ENCODE data around the gene TIMMDC1. TPM values are rescaled to one million over a fixed set of nuclear protein-coding genes. Genes with fewer than 3 reads are reported as not detected.

TIMMDC1 gene
- total RNA-seq, 1 donor from 2014 or later = 349 TPM

- intact Hi-C loops (cut with micrococcal nuclease) = no loop called here
- DNase-seq (no peak), ATAC-seq (no peak)
Measured at GRCh38 chr3:119507404-119507803, 9.1 kb downstream of the TIMMDC1 start.

DNA sequence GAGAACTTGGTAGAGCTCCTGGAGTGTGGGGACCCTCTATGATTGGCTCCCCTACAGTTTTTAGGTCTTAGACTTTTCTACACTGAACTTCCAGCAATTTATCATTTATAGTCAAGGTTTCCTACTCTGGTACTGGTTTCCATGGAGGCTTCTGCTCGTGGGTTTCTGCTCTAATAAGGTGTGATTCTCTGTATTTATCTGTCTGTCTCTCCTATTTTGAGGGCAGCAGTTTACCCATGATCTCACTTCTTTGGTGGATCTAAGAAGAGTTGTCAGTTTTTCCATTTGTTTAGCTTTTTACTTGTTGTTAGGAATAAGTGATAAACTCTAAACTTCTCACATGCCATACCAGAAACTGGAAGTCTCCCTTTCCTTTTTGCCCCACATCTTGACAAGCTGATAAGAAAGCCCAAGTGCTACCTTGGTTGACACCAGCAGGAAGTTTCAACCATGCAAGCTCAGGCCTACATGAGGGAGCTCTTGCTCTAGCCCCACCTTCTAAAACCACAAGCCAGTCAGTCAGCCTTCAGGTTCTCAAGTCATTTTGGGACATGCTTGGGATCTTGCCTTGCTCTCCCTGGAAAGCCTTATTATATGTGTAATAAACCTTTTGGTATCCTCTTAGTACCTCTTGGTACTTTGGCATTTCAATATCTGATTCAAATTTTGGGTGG, 10.0 kb downstream of the TIMMDC1 start:
- DNase-seq (no peak), ATAC-seq (no peak)
- intact Hi-C loops (cut with micrococcal nuclease) = no loop called here

- DNase-seq (no peak), ATAC-seq (no peak)
- intact Hi-C loops (cut with micrococcal nuclease) = no loop called here
Measured at GRCh38 chr3:119510690-119511089, 12.3 kb downstream of the TIMMDC1 start.

- intact Hi-C loops (cut with micrococcal nuclease) = no loop called here
- ATAC-seq (no peak), DNase-seq (no peak)
Measured at GRCh38 chr3:119514637-119515036, 16.3 kb downstream of the TIMMDC1 start.

GRCh38 chr3:119517112-119517511, 18.8 kb downstream of the TIMMDC1 start:
- no peak for DNase-seq
- intact Hi-C loops (cut with micrococcal nuclease) = no loop called here
- peak; percentile 96 for ATAC-seq

GRCh38 chr3:119518026-119518425, 19.7 kb downstream of the TIMMDC1 start:
- DNase-seq (no peak), ATAC-seq (peak; percentile 59)
- intact Hi-C loops (cut with micrococcal nuclease) = no loop called here

DNA sequence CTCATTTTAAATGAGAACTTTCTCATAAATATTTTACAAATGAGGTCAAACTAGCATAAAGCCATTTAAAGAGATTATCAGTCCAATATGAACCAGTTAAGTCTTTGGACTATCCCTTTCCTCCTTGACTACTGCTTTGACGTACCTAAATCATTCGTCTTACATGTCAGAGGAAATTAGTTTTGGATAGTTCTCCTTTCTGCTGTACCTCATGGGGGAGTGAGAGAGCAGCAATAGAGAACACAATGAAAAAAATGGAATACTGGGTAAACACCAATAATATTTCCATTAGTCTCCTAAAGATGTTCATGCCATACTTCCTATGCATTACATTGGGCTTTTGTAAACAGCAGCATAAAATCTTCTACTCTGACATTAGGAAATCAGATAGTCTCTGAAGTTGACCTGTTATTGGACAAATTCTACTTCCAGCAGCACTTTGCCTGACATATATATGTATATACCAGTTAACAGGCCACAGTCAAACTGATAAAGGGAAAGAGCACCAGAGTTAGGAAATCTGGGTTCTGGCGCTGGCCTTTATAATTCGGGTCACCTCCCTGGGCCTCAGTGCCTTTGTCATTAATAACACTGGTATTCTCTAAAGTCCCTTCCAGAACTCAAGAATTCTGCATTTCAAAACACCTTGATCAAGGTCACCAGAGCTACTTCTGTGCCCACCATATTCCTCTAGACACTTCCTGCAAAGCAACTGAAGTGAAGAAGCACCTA, 26.8 kb downstream of the TIMMDC1 start:
- ATAC-seq (peak; percentile 47), DNase-seq (no peak)
- intact Hi-C loops (cut with micrococcal nuclease) = no loop called here

DNA sequence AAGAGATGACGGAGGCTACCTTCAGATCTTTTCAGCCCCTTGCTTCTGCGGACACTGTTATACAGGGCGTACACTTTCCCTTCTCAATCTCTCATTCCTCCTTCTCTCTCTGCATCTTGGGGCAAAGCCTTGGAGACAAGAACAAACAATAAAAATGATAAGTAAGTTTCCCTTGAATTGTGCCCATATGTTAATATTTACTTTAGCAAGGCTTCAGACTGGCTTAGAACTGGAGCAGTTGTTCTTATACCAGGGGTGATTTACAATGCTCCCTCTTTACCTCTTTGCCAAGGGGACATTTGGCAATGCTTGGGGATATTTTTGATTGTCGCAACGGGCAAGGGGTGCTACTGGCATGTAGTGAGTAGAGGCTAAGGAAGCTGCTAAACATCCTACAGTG, 29.4 kb downstream of the TIMMDC1 start:
- ATAC-seq (no peak), DNase-seq (no peak)
- intact Hi-C loops (cut with micrococcal nuclease) = no loop called here

- ATAC-seq (no peak), DNase-seq (no peak)
- intact Hi-C loops (cut with micrococcal nuclease) = no loop called here
Measured at GRCh38 chr3:119529883-119530282, 31.5 kb downstream of the TIMMDC1 start.

DNA sequence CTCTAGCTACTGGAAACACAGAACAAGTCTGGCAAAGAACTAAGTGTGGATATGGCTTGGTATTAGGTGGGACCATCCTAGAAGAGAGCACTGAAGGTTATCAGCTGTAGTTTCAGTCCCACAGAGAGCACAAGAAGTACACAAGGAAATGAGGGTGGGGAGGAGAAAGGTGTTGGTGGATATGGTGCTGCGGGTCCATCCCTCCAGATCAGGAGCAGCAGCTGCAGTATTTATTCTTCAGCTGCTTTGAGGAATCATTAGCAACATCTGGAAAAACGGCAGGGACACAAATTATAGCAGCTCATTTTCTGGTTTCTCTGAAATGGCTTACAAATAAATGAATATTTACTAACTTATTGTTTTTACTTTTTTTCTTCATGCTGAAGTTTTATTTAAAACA, 32.1 kb downstream of the TIMMDC1 start:
- intact Hi-C loops (cut with micrococcal nuclease) = no loop called here
- DNase-seq (no peak), ATAC-seq (no peak)

DNA sequence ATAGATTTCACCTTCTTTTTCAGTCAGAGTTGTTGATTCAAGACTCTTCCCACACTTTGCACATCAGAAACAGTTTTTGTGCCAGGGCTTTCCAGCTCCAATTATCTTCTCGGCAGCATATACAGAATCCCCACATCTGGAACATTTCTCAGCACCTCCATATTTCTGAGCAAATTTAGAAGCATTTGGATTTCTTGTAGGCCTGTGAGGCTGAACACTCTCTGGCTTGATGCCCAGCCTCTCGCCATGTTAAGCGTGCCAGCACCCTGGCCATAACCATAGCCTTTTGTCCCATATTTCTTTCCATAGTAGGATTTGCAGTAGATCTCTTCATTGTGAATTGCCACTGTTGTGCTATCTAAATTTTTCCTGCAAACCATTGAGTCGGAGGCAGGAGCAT, 32.8 kb downstream of the TIMMDC1 start:
- no peak for DNase-seq
- ATAC-seq = no peak
- intact Hi-C loops (cut with micrococcal nuclease) = no loop called here

GRCh38 chr3:119534296-119534695, 35.9 kb downstream of the TIMMDC1 start:
- no peak for ATAC-seq
- intact Hi-C loops (cut with micrococcal nuclease) = no loop called here
- DNase-seq = no peak

DNA sequence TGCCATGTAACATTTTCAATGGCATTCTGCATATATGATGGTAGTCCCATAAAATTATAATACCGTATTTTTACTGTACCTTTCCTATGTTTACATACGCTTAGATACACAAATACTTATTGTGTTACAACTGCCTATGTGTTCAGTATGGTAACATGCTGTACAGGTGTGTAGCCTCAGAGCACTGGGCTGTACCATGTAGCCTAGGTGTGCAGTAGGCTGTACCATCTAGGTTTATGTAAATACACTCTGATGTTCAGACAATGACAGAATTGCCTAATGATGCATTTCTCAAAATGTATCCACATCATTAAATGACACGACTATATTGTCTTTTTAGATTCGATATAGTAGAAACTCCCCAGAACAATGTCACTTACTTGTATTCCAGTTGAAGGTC, 38.4 kb downstream of the TIMMDC1 start:
- intact Hi-C loops (cut with micrococcal nuclease) = no loop called here
- ATAC-seq (no peak), DNase-seq (no peak)

GRCh38 chr3:119538772-119539171, 40.4 kb downstream of the TIMMDC1 start:
- ATAC-seq (no peak), DNase-seq (no peak)
- intact Hi-C loops (cut with micrococcal nuclease) = no loop called here

DNA sequence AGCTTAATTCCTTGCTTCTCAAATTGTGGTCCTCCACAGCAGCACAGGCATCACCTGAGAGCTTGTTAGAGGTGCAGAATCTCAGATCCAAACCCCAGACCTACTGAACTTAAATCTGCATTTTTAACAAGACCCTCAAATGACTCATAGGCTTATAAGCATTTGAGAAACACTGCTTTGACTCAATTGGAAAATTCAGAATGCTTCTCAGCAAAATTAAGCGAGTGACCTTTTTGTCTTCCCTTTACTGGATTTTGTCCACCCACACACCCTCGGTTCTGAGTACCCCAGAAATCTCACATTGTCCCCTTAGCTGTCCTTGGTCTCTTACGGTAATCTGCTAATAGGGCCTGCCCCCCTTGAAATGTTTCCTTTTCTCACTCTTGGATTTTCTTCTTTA, 43.2 kb downstream of the TIMMDC1 start:
- ATAC-seq (no peak), DNase-seq (no peak)
- intact Hi-C loops (cut with micrococcal nuclease) = no loop called here

DNA sequence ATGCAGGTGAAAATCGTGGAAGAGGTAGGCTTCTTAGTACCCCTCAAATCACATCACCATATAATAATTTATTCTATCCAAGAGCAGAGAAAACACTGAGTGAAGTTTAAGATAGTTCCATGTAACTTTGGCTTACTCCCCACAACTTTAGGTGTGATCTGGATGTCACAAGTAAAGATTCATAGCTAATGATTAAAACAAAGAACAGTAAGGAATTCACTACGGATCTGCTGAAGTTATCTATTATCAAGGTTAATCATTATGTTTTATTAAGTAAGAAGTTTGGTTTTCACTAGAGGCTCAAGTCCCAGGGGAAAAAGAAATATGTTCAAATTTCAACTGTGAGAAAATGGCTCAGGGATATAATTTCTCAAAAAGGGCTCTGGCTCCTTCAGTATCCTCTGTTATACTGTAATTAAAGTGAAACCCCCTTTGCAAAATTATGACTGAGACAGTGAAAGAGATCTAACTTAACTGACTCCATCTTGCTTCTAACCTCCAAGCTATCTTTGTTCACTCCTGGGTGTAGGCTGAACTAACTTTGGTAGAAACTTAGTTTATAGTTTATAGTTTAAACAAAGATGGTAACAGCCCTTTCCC, 43.9 kb downstream of the TIMMDC1 start:
- intact Hi-C loops (cut with micrococcal nuclease) = no loop called here
- no peak for ATAC-seq

DNA sequence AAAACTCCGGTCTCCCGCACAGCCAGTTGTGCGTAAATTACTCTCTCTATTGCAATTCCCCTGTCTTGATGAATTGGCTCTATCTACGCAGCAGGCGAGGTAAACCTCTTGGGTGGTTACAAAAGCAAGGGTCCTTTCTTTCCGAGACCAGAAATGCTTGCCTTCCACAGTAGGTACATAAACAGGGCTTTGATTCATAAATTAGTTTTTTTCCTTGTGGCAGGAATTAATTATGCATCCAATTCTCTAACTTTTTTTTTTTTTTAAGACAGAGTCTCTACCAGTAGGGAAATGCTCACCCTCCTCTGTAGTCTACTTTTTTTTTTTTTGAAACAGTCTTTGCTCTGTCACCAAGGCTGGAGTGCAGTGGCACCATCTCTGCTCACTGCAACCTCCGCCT, 44.8 kb downstream of the TIMMDC1 start:
- intact Hi-C loops (cut with micrococcal nuclease) = no loop called here
- ATAC-seq = no peak
- no peak for DNase-seq

More for the DNA sequence above, 43.9 kb downstream of the TIMMDC1 start:
- no peak for DNase-seq

GRCh38 chr3:119547227-119547626, 48.9 kb downstream of the TIMMDC1 start:
- DNase-seq (no peak), ATAC-seq (no peak)
- intact Hi-C loops (cut with micrococcal nuclease) = no loop called here

DNA sequence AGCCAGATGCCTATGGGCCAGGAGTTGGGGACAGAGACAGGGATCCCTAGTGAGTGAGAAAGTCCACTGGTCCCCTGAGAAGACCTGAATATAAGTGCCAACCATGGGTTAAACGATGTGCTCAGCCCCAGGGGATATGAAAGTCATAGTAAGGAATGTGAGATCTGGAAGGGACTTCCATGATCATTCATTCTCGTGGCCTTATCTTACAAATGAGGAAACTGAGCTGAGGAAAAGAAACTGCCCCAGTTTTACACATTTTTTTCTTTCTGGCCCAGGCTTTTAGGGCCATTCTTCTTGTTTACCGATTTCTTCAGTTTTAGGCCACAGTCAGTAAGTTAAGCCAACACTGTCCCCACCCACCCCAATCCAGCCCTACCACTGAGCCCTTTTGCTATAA, 50.0 kb downstream of the TIMMDC1 start:
- ATAC-seq (no peak), DNase-seq (no peak)
- intact Hi-C loops (cut with micrococcal nuclease) = no loop called here

GRCh38 chr3:119550192-119550910, 52.0 kb downstream of the TIMMDC1 start:
- intact Hi-C loops (cut with micrococcal nuclease) = no loop called here
- ATAC-seq (peak; percentile 48), DNase-seq (no peak)
